Measurements from ENCODE around the gene TMEM170B. TPM values are rescaled to one million over a fixed set of nuclear protein-coding genes. Genes with fewer than 3 reads are reported as not detected.

The TMEM170B gene
- total RNA-seq, 1 experiment from 2014 or later: 3.5 TPM

DNA sequence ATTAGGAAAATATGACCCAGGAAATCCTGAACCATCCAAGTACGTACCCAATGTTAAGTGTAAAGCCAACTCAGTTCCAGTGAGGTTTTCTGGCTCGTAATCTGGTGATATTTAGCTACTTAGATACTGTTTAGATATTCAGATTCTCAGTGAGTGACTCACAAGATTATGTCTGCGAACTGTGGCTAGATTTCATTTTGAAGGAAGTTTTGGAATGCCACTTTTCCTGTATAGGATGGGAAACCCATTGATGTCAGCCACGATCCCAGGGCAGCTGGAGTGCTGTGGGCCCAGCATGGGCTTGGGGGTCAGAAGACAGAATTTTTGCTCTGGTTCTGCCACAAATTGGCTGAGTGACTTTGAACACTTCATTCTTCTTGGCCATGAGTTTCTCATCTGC lies 76.3 kb downstream of the TMEM170B start (continued):
- TF ChIP-seq, protein P1, sequence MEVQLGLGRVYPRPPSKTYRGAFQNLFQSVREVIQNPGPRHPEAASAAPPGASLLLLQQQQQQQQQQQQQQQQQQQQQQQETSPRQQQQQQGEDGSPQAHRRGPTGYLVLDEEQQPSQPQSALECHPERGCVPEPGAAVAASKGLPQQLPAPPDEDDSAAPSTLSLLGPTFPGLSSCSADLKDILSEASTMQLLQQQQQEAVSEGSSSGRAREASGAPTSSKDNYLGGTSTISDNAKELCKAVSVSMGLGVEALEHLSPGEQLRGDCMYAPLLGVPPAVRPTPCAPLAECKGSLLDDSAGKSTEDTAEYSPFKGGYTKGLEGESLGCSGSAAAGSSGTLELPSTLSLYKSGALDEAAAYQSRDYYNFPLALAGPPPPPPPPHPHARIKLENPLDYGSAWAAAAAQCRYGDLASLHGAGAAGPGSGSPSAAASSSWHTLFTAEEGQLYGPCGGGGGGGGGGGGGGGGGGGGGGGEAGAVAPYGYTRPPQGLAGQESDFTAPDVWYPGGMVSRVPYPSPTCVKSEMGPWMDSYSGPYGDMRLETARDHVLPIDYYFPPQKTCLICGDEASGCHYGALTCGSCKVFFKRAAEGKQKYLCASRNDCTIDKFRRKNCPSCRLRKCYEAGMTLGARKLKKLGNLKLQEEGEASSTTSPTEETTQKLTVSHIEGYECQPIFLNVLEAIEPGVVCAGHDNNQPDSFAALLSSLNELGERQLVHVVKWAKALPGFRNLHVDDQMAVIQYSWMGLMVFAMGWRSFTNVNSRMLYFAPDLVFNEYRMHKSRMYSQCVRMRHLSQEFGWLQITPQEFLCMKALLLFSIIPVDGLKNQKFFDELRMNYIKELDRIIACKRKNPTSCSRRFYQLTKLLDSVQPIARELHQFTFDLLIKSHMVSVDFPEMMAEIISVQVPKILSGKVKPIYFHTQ (CRISPR knock-in tag; IDR thresholded peaks at IDR 0.05): no peak
- TF ChIP-seq NFE2L1 (CRISPR knock-in tag; IDR thresholded peaks at IDR 0.05) (no peak), JUN (CRISPR knock-in tag; IDR thresholded peaks at IDR 0.05) (no peak)

DNA sequence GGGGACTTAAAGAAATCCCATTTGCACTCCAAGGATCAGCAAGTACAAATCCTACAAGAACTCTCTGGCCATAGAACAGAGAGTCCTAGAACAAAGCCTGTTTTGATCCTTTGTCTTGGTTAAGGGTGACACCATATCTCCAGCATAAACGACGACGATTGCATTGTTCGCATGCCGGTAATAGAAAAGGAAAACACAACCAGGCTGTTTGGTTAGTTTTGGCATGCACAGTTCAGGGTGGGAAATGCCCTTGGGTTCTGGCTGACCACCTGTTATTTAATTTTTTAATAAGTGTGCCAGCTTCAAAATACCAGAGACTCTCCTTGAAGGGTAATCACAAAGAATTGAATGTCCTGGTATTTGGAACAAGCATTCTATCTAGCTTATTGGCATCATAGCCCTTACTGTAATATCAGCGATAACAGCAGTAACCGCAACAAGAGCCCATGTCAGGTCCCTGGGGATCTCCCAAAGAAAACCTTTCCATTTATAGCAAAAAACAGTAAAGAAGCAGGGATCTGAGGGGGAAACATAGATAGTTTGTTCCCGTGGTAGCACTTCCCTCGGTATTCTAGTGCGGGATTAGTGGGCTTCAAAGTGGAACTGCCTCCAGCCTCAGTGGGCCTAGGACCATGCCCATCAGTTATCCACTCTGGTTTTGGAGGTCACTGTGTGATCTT lies 77.1 kb downstream of the TMEM170B start:
- peak; percentile 68 for TF ChIP-seq ZNF317 (CRISPR knock-in tag; IDR thresholded peaks at IDR 0.05; ENCODE audit: borderline replicate concordance, low read depth)
- TF ChIP-seq, protein P2, sequence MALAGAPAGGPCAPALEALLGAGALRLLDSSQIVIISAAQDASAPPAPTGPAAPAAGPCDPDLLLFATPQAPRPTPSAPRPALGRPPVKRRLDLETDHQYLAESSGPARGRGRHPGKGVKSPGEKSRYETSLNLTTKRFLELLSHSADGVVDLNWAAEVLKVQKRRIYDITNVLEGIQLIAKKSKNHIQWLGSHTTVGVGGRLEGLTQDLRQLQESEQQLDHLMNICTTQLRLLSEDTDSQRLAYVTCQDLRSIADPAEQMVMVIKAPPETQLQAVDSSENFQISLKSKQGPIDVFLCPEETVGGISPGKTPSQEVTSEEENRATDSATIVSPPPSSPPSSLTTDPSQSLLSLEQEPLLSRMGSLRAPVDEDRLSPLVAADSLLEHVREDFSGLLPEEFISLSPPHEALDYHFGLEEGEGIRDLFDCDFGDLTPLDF (CRISPR knock-in tag; IDR thresholded peaks at IDR 0.05): no peak
- POLR2A ChIA-PET: interaction anchor here (0.8 kb wide), 1 partner anchor 15 kb away, joined by 3 read pairs; no protein-coding TSS in a partner anchor
- DNase-seq (ENCODE audit: low spot score) (no peak), ATAC-seq (no peak)
- H3K36me3 Mint-ChIP-seq: no peaks in the 10 kb centered on the region
- H3K27ac Mint-ChIP-seq: no peak overlapping the region
- H3K27me3 Mint-ChIP-seq (ENCODE audit: low read depth): no peaks in the 10 kb centered on the region
- no peaks in the 10 kb centered on the region for H3K9me3 Mint-ChIP-seq
- CTCF ChIA-PET: no interaction called here
- H3K4me1 Mint-ChIP-seq: peaks cover 3% of the 10 kb centered on the region
- H3K4me3 Mint-ChIP-seq: no peak overlapping the region

DNA sequence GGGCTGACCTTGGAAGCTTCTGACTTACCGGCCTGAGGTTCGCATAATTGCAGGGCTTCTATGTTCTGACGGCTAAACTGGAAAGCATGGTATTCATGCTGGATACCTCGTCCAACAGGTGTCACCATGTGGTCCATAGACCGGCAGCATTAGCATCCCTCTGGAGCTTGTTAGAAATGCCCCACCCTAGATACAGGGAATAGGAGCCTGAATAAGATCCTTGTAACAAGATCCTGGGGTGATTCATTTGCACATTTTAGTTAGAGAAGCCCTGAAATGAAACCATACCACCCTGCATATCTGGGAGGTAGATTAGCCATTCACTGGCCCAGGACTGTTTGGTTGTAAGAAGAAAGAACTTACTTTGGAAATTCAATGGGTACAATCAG lies 77.7 kb downstream of the TMEM170B start:
- 0 out of 2 replicates have a peak, but pooled peaks cover 2% of the 10 kb centered on the region for H3K4me1 Mint-ChIP-seq
- ChIA-PET CTCF (interaction anchor here (1.6 kb wide), 1 partner anchor 19 kb away, joined by 10 read pairs; no protein-coding TSS in a partner anchor), POLR2A (no interaction called here)
- H3K27me3 Mint-ChIP-seq (ENCODE audit: low read depth): no peaks in the 10 kb centered on the region
- H3K36me3 Mint-ChIP-seq: no peaks in the 10 kb centered on the region
- TF ChIP-seq ZNF317 (CRISPR knock-in tag; IDR thresholded peaks at IDR 0.05; ENCODE audit: borderline replicate concordance, low read depth) (peak; percentile 2; the same call in 1 of the 2 replicates), RELA (CRISPR knock-in tag; IDR thresholded peaks at IDR 0.05; ENCODE audit: borderline replicate concordance) (no peak)
- TF ChIP-seq, protein P2 (CRISPR knock-in tag; IDR thresholded peaks at IDR 0.05): no peak
- no peaks in the 10 kb centered on the region for H3K9me3 Mint-ChIP-seq
- no peak overlapping the region for H3K27ac Mint-ChIP-seq
- H3K4me3 Mint-ChIP-seq: no peak overlapping the region
- ATAC-seq (no peak), DNase-seq (ENCODE audit: low spot score) (no peak)

DNA sequence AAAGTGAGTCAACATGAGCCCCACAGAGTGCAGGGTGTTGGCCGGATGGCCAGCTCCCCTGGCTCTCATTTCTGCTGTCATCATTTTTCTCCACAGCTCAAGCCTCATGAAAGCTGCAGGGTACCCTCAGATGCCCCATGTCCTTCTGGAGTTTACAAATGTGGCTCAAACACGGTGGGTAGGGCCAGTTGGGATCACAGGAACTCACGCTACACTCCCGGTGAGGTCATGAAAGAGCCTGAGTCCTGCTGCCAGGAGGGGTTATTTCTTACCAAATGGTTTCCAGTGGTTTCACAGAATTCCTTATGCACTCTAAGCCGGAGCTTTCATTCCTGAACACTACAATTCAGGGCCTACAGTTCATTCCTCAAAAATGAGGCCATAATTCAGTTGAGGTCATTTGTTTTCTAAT lies 78.7 kb downstream of the TMEM170B start:
- H3K4me3 Mint-ChIP-seq: no peak overlapping the region
- POLR2A ChIA-PET: no interaction called here
- H3K36me3 Mint-ChIP-seq: no peaks in the 10 kb centered on the region
- H3K9me3 Mint-ChIP-seq: no peaks in the 10 kb centered on the region
- 0 out of 2 replicates have a peak, but pooled peaks cover 2% of the 10 kb centered on the region for H3K4me1 Mint-ChIP-seq
- ATAC-seq (no peak; the same call in 1 of the 2 replicates), DNase-seq (ENCODE audit: low spot score) (no peak)
- no peaks in the 10 kb centered on the region for H3K27me3 Mint-ChIP-seq (ENCODE audit: low read depth)
- TF ChIP-seq SMAD4 (CRISPR knock-in tag; IDR thresholded peaks at IDR 0.05) (no peak), NFE2L1 (CRISPR knock-in tag; IDR thresholded peaks at IDR 0.05) (no peak), TEAD4 (CRISPR knock-in tag; IDR thresholded peaks at IDR 0.05) (no peak), SOX15 (CRISPR knock-in tag; IDR thresholded peaks at IDR 0.05) (no peak), IRF2 (CRISPR knock-in tag; IDR thresholded peaks at IDR 0.05; ENCODE audit: borderline replicate concordance, low read depth) (no peak), PRRX2 (CRISPR knock-in tag; IDR thresholded peaks at IDR 0.05) (no peak), FOXJ3 (CRISPR knock-in tag; IDR thresholded peaks at IDR 0.05; ENCODE audit: borderline replicate concordance) (no peak), MYBL2 (CRISPR knock-in tag; IDR thresholded peaks at IDR 0.05) (no peak), ATF1 (CRISPR knock-in tag; IDR thresholded peaks at IDR 0.05) (no peak), ZNF138 (CRISPR knock-in tag; conservative IDR thresholded peaks at IDR 0.05) (no peak)
- TF ChIP-seq, protein P3, sequence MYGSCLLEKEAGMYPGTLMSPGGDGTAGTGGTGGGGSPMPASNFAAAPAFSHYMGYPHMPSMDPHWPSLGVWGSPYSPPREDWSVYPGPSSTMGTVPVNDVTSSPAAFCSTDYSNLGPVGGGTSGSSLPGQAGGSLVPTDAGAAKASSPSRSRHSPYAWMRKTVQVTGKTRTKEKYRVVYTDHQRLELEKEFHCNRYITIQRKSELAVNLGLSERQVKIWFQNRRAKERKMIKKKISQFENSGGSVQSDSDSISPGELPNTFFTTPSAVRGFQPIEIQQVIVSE (CRISPR knock-in tag; IDR thresholded peaks at IDR 0.05; ENCODE audit: borderline replicate concordance): no peak
- TF ChIP-seq, protein P4, sequence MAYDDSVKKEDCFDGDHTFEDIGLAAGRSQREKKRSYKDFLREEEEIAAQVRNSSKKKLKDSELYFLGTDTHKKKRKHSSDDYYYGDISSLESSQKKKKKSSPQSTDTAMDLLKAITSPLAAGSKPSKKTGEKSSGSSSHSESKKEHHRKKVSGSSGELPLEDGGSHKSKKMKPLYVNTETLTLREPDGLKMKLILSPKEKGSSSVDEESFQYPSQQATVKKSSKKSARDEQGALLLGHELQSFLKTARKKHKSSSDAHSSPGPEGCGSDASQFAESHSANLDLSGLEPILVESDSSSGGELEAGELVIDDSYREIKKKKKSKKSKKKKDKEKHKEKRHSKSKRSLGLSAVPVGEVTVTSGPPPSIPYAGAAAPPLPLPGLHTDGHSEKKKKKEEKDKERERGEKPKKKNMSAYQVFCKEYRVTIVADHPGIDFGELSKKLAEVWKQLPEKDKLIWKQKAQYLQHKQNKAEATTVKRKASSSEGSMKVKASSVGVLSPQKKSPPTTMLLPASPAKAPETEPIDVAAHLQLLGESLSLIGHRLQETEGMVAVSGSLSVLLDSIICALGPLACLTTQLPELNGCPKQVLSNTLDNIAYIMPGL (CRISPR knock-in tag; IDR thresholded peaks at IDR 0.05): no peak
- TF ChIP-seq, protein P5, sequence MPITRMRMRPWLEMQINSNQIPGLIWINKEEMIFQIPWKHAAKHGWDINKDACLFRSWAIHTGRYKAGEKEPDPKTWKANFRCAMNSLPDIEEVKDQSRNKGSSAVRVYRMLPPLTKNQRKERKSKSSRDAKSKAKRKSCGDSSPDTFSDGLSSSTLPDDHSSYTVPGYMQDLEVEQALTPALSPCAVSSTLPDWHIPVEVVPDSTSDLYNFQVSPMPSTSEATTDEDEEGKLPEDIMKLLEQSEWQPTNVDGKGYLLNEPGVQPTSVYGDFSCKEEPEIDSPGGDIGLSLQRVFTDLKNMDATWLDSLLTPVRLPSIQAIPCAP (CRISPR knock-in tag; IDR thresholded peaks at IDR 0.05): no peak
- TF ChIP-seq, protein P6, sequence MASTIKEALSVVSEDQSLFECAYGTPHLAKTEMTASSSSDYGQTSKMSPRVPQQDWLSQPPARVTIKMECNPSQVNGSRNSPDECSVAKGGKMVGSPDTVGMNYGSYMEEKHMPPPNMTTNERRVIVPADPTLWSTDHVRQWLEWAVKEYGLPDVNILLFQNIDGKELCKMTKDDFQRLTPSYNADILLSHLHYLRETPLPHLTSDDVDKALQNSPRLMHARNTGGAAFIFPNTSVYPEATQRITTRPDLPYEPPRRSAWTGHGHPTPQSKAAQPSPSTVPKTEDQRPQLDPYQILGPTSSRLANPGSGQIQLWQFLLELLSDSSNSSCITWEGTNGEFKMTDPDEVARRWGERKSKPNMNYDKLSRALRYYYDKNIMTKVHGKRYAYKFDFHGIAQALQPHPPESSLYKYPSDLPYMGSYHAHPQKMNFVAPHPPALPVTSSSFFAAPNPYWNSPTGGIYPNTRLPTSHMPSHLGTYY (CRISPR knock-in tag; IDR thresholded peaks at IDR 0.05): no peak
- H3K27ac Mint-ChIP-seq: no peak overlapping the region
- CTCF ChIA-PET: interaction anchor here (1.6 kb wide), 1 partner anchor 20 kb away, joined by 10 read pairs; no protein-coding TSS in a partner anchor
